ENCODE data around the gene NRIP1. TPM values are rescaled to one million over a fixed set of nuclear protein-coding genes. Genes with fewer than 3 reads are reported as not detected.
A peak's percentile ranks its signal among the peaks of the same experiment; 100 is the strongest.

The NRIP1 gene
- total RNA-seq, 1 experiment from 2014 or later = 76.0 TPM

- no peak for DNase-seq
- Histone ChIP-seq H3K4me1 (peaks cover 47% of the 10 kb centered on the region), H3K4me3 (no peak overlapping the region), H3K27ac (no peak overlapping the region), H3K36me3 (peaks cover 7% of the 10 kb centered on the region), H3K9me3 (replicated peaks) (no peaks in the 10 kb centered on the region; the same call in 1 of the 2 replicates), H3K27me3 (no peaks in the 10 kb centered on the region)
Measured at GRCh38 chr21:15000081-15000480, 64.7 kb downstream of the NRIP1 start.

- no peaks in the 10 kb centered on the region for H3K27me3 ChIP-seq
- no peak for DNase-seq
- no peak overlapping the region for H3K4me3 ChIP-seq
- H3K27ac ChIP-seq = no peak overlapping the region
- peaks cover 7% of the 10 kb centered on the region for H3K36me3 ChIP-seq
- no peaks in the 10 kb centered on the region; the same call in 1 of the 2 replicates for H3K9me3 ChIP-seq (replicated peaks)
- peaks cover 34% of the 10 kb centered on the region for H3K4me1 ChIP-seq
Measured at GRCh38 chr21:14998784-14999183, 66.0 kb downstream of the NRIP1 start.

- H3K36me3 ChIP-seq = peaks cover 7% of the 10 kb centered on the region
- no peak overlapping the region for H3K27ac ChIP-seq
- no peaks in the 10 kb centered on the region; the same call in 1 of the 2 replicates for H3K9me3 ChIP-seq (replicated peaks)
- H3K4me3 ChIP-seq = no peak overlapping the region
- no peaks in the 10 kb centered on the region for H3K27me3 ChIP-seq
- no peak for DNase-seq
- H3K4me1 ChIP-seq = peaks cover 30% of the 10 kb centered on the region
Measured at GRCh38 chr21:14998336-14998735, 66.5 kb downstream of the NRIP1 start.

- no peak overlapping the region for H3K27ac ChIP-seq
- peak in 1 of 2 experiments; percentile 26 for DNase-seq
Measured at GRCh38 chr21:14995695-14996490, 68.9 kb downstream of the NRIP1 start.

GRCh38 chr21:14995226-14995625 lies 69.6 kb downstream of the NRIP1 start:
- no peaks in the 10 kb centered on the region; the same call in 1 of the 2 replicates for H3K9me3 ChIP-seq (replicated peaks)
- peaks cover 11% of the 10 kb centered on the region for H3K4me1 ChIP-seq
- H3K27me3 ChIP-seq = no peaks in the 10 kb centered on the region
- no peak overlapping the region for H3K27ac ChIP-seq
- H3K36me3 ChIP-seq = peaks cover 7% of the 10 kb centered on the region
- DNase-seq = no peak
- H3K4me3 ChIP-seq = no peak overlapping the region

More at GRCh38 chr21:14995695-14996490, 68.9 kb downstream of the NRIP1 start:
- H3K4me1 ChIP-seq = peaks cover 17% of the 10 kb centered on the region
- H3K27me3 ChIP-seq = no peaks in the 10 kb centered on the region
- H3K36me3 ChIP-seq = peaks cover 7% of the 10 kb centered on the region
- H3K9me3 ChIP-seq (replicated peaks) = no peaks in the 10 kb centered on the region; the same call in 1 of the 2 replicates
- H3K4me3 ChIP-seq = no peak overlapping the region

- no peak for DNase-seq
- Histone ChIP-seq H3K9me3 (replicated peaks) (no peaks in the 10 kb centered on the region), H3K36me3 (peaks cover 7% of the 10 kb centered on the region), H3K4me3 (no peak overlapping the region), H3K27ac (no peak overlapping the region), H3K4me1 (peaks cover 21% of the 10 kb centered on the region), H3K27me3 (no peaks in the 10 kb centered on the region)
Measured at GRCh38 chr21:14993115-14993514, 71.7 kb downstream of the NRIP1 start.

- Histone ChIP-seq H3K4me1 (peaks cover 33% of the 10 kb centered on the region), H3K27me3 (no peaks in the 10 kb centered on the region), H3K4me3 (no peak overlapping the region), H3K36me3 (peaks cover 4% of the 10 kb centered on the region), H3K27ac (no peak overlapping the region), H3K9me3 (replicated peaks) (no peaks in the 10 kb centered on the region)
- DNase-seq = no peak
Measured at GRCh38 chr21:14991957-14992356, 72.8 kb downstream of the NRIP1 start.

- H3K4me3 ChIP-seq = no peak overlapping the region
- H3K36me3 ChIP-seq = peaks cover 4% of the 10 kb centered on the region; the same call in 1 of the 2 replicates
- DNase-seq = peak; percentile 35 to 71
- no peaks in the 10 kb centered on the region for H3K27me3 ChIP-seq
- no peak overlapping the region for H3K27ac ChIP-seq
- no peaks in the 10 kb centered on the region for H3K9me3 ChIP-seq (replicated peaks)
- peaks cover 53% of the 10 kb centered on the region for H3K4me1 ChIP-seq
Measured at GRCh38 chr21:14989359-14989758, 75.4 kb downstream of the NRIP1 start.

GRCh38 chr21:14988760-14989159 lies 76.0 kb downstream of the NRIP1 start:
- Histone ChIP-seq H3K4me3 (no peak overlapping the region), H3K27me3 (no peaks in the 10 kb centered on the region), H3K9me3 (replicated peaks) (peaks cover 2% of the 10 kb centered on the region), H3K4me1 (peaks cover 59% of the 10 kb centered on the region), H3K36me3 (peaks cover 9% of the 10 kb centered on the region), H3K27ac (no peak overlapping the region)
- no peak for DNase-seq

GRCh38 chr21:14987370-14988170 lies 77.2 kb downstream of the NRIP1 start:
- Histone ChIP-seq H3K27ac (peak overlapping the region; percentile 4; the same call in 1 of the 2 replicates), H3K27me3 (no peaks in the 10 kb centered on the region), H3K9me3 (replicated peaks) (peaks cover 9% of the 10 kb centered on the region), H3K4me3 (no peak overlapping the region), H3K4me1 (peaks cover 61% of the 10 kb centered on the region), H3K36me3 (peaks cover 15% of the 10 kb centered on the region)
- DNase-seq = peak; percentile 26 to 67

- Histone ChIP-seq H3K4me3 (no peak overlapping the region), H3K36me3 (peaks cover 18% of the 10 kb centered on the region), H3K4me1 (peaks cover 61% of the 10 kb centered on the region), H3K9me3 (replicated peaks) (peaks cover 9% of the 10 kb centered on the region), H3K27me3 (no peaks in the 10 kb centered on the region), H3K27ac (peak overlapping the region; percentile 81)
- DNase-seq = peak; percentile 79 to 87
Measured at GRCh38 chr21:14985306-14985705, 79.5 kb downstream of the NRIP1 start.

GRCh38 chr21:14982336-14982735 lies 82.5 kb downstream of the NRIP1 start:
- DNase-seq = no peak
- Histone ChIP-seq H3K4me1 (peaks cover 53% of the 10 kb centered on the region), H3K27ac (no peak overlapping the region), H3K27me3 (no peaks in the 10 kb centered on the region), H3K9me3 (replicated peaks) (peaks cover 9% of the 10 kb centered on the region), H3K36me3 (peaks cover 21% of the 10 kb centered on the region), H3K4me3 (no peak overlapping the region)

GRCh38 chr21:14981246-14981645 lies 83.6 kb downstream of the NRIP1 start:
- no peak for DNase-seq
- peaks cover 9% of the 10 kb centered on the region for H3K9me3 ChIP-seq (replicated peaks)
- no peak overlapping the region for H3K27ac ChIP-seq
- H3K4me3 ChIP-seq = no peak overlapping the region
- H3K27me3 ChIP-seq = no peaks in the 10 kb centered on the region
- peaks cover 42% of the 10 kb centered on the region for H3K4me1 ChIP-seq
- peaks cover 21% of the 10 kb centered on the region for H3K36me3 ChIP-seq

- no peak overlapping the region for H3K4me3 ChIP-seq
- DNase-seq = no peak
- peaks cover 24% of the 10 kb centered on the region for H3K36me3 ChIP-seq
- no peak overlapping the region for H3K27ac ChIP-seq
- H3K27me3 ChIP-seq = no peaks in the 10 kb centered on the region
- H3K9me3 ChIP-seq (replicated peaks) = peaks cover 9% of the 10 kb centered on the region
- peaks cover 22% of the 10 kb centered on the region for H3K4me1 ChIP-seq
Measured at GRCh38 chr21:14979264-14979663, 85.5 kb downstream of the NRIP1 start.

- Histone ChIP-seq H3K4me1 (peaks cover 15% of the 10 kb centered on the region), H3K27ac (no peak overlapping the region), H3K27me3 (no peaks in the 10 kb centered on the region), H3K9me3 (replicated peaks) (no peaks in the 10 kb centered on the region), H3K4me3 (no peak overlapping the region), H3K36me3 (peaks cover 14% of the 10 kb centered on the region)
- peak; percentile 72 to 91 for DNase-seq
Measured at GRCh38 chr21:14977814-14978213, 87.0 kb downstream of the NRIP1 start.

Data from SJCRH30 (cell line).